HG02642 (cell line): ENCODE measurements around the gene SIT1.
"Not testable (repeated sequence)": the region's sequence is repeated elsewhere in the genome, so short reads cannot be mapped to it uniquely, and the experiment has no call there.

Experiments
- ATAC-seq: cut with Tn5 transposase; IDR thresholded peaks from one replicate; pipeline ENCODE4 v1.9.1; 2021; ENCODE audit warnings: mild to moderate bottlenecking; ENCODE audit not compliant: unreplicated experiment, poor library complexity

SIT1 gene

GRCh38 chr9:35662437-35662836 is 11.7 kb upstream of the SIT1 start:
- ATAC-seq: no peak

DNA sequence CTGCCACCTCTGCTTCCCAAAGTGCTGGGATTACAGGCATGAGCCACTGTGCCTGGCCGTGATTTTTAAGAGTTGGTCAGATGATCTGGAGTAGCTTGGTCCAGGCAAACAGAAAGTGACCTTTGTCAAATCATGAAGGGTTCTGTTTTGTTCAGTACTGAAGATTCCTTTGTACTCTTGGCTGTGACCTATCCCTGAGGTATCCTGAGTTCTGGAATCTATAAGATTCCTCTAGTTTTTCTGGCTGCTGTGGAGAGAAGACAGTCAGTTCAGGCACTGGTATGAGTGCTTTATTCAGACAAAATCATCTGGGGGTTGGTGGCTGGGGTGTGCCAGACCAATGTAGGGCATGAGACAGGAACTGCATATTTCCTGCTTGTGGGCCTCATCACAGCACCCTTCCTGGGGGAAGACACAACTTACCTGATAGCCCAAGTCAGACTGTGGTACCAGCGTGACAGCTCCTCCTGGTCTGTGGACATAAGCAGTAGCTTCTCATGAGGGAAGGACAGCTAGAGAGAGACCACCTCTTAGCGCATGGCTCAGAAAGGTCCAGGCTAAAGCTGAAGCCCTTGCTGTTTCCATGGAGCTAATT is 11.1 kb upstream of the SIT1 start:
- no peak for ATAC-seq

- ATAC-seq: no peak
Measured at GRCh38 chr9:35660966-35661415, 10.3 kb upstream of the SIT1 start.

DNA sequence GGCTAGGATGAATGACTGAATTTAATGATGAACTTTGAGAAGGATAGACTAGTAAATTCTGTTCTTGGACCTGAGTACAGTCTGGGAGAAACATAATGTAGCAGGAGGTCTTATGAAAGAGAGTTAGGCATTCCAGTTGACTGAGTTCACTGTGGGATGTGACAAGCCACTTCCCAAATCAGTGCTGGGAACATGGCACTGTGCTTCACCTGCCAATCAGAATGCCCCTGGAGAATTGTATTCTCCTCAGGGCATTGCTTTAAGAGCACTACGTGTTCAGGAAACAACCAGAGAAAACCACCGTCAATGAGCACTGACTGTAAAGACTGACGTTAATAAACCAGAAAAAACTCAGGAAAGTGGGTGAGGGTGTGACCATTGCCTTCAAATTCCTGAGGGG is 8.6 kb upstream of the SIT1 start:
- ATAC-seq: no peak

GRCh38 chr9:35658968-35659220 is 8.2 kb upstream of the SIT1 start:
- no peak for ATAC-seq

- ATAC-seq: peak; percentile 69
Measured at GRCh38 chr9:35658137-35658967, 7.6 kb upstream of the SIT1 start, which contains the start of gene CCDC107. CCDC107 (plus strand) TSS chr9:35658292; CDS start chr9:35658380, 88 bp downstream.

DNA sequence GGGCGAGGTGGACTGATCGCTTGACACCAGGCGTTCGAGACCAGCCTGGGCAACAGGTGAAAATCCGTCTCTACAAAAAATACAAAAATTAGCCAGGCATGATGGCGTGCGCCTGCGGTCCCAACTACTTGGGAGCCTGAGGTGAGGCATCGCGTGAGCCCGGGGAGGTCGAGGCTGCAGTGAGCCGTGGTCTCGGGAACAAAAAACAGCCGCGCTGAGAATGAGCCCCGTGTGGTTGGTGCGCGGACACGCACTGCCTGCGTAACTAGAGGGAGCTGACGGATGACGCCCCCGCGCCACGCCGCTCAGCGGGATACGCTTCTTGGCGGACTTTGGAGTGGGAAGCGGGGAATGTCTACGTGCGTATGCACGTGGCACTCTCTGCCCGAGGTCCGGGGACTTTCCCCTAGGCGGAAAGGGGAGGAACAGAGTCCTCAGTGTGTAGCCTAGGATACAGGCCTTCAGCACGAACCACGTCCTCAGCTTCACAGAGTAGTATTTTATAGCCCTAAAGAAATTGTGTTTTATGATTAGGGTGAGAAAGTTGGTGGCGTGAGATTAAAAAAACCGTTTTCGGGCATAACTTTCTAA is 6.9 kb upstream of the SIT1 start, which contains the start of gene RMRP:
Gene RMRP, minus strand, starts transcription at position 474 of the 591 bp plus-strand sequence.
- peak; percentile 86 for ATAC-seq

DNA sequence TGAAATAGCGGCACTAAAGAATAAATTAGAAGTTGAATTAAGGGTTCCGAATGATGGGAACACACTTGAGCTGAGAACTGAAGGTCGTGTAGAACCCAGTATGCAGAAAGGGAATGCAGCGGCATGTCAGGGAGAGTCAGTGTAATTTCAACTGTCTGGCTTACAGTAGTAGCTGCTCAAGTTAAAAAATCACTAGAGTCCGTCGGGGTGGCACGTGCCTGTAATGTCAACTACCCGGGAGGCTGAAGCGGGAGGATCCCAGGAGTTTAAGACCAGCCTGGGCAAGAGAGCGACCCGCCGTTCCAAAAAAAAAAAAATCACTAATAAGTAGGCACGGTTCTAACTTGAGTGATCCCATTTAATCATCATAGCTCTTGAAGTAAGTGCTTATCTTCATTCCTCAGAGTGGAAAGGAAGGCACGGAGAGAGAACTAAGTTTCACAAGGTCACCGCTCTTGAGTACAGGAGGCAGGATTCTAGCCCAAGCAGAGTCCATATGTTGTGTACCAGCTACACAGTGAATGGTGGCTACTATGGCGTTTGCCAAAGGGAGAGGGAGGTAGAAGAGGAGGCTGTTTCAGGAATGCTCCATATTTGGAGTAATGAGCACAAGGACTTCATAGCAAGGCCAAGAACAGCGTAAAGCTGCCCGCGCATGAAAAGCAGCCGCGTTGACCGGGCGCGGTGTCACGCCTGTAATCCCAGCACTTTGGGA is 6.3 kb upstream of the SIT1 start:
- ATAC-seq: no peak

DNA sequence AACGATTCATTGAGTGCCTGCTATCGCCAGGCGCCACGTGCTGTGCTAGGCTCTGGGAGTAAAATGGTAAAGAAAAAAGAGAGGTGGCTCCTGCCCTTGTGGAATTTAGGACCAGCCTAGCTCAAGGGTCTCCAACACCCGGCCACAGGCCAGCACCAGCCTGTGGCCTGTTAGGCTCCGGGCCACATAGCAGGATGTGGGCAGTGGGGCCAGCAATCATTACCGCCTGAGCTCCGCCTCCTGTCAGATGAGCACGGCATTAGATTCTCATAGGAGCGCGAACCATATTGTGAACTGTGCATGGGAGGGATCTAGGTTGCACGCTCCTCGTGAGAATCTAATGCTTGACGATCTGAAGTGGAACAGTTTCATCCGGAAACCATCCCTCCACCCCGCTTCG is 5.6 kb upstream of the SIT1 start:
- no peak for ATAC-seq

- no peak for ATAC-seq
Measured at GRCh38 chr9:35653611-35654010, 2.9 kb upstream of the SIT1 start.

DNA sequence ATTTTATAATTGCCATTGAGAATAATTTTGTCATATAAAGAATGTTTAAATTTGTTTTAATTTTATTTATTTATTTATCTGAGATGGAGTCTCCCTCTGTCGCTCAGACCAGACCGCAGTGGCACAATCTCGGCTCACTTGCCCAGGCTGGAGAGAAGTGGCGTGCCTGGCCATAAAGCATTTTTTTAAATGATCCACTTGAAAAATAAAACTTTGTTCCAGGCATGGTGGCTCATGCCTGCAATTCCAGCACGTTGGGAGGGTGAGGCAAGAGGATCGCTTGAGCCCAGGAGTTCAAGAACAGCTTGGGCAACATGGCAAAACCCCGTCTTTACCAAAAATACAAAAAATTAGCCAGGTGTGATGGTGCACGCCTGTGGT is 2.1 kb upstream of the SIT1 start:
- ATAC-seq: no peak

DNA sequence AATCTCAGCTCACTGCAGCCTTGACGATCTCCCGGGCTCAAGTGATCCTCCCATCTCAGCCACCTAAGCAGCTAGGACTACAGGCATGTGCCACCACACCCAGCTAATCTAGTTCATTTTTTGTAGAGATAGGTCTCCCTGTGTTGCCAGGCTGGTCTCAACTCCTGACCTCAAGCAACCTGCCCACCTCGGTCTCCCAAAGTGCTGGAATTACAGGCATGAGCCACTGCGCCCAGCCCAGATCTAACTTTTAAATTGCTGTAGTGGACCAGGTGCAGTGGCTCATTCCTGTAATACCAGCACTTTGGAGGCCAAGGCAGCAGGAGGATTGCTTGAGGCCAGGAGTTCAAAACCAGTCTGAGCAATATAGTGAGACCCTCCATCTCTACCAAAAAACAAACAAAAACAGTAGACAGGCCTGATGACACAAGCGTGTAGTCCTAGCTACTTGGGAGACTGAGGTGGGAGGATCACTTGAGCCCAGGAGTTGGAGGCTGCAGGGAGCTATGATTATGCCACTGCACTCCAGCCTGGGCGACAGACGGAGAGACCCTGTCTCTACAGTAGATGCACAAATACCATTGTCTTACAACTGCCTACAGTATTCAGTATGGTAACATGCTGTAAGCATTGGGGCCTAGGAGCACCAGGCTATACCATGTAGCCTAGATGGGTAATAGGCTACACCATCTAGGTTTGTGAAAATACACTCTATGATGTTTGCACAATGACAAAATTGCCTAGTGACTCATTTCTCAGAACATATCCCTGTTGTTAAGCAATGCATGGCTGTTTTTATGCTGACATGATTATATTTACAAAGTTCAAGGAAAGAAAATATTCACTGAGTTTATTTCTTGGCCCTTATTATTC is 1.5 kb upstream of the SIT1 start:
- ATAC-seq: no peak

GRCh38 chr9:35649431-35650340 is 1.0 kb downstream of the SIT1 start:
- ATAC-seq: no peak

GRCh38 chr9:35646533-35647265 is 4.0 kb downstream of the SIT1 start:
- ATAC-seq: peak; percentile 88

- no peak for ATAC-seq
Measured at GRCh38 chr9:35646153-35646532, 4.6 kb downstream of the SIT1 start.

- ATAC-seq: not testable (repeated sequence)
Measured at GRCh38 chr9:35645736-35646135, 5.0 kb downstream of the SIT1 start.

DNA sequence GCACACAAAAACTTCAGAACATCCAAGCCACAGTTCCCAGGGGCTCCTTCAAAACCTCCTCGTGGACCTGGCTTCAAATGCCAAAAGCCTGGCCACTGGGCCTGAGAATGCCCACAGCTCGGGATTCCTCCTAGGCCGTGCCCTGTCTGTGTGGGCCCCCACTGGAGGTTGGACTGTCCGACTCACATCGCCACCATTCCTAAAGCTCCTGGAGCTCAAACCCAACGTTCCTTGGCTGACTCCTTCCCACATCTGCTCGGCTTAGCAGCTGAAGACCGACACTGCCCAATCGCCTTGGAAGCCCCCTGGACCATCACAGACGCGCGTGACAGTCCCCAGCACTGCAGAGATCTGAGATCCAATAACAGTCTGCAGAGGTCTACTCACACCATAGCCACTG is 7.7 kb downstream of the SIT1 start:
- ATAC-seq: no peak

- not testable (repeated sequence) for ATAC-seq
Measured at GRCh38 chr9:35641478-35641877, 9.3 kb downstream of the SIT1 start.
